Small intestine (tissue), 7 donors: ENCODE data around the gene FGF14. TPM values are rescaled to one million over a fixed set of nuclear protein-coding genes. Genes with fewer than 3 reads are reported as not detected.

Source experiments
- DNase-seq, 2 donors: peaks; one replicate each; pipeline versions ENCODE4 v3.0.0 to v3.0.0-alpha.2; 2013
- FAIRE-seq: peaks from 2 replicates; lab custom pipeline; 2012; peaks lifted over from hg19 to GRCh38; lab: Jason Lieb, UNC
- H3K27ac ChIP-seq, 3 donors: one replicate each; pipeline ENCODE4 v1.5.1; 2013; ENCODE audit warnings: low read length in 2 of 3, mild to moderate bottlenecking in 2 of 3, control low read depth in 1 of 3, inconsistent platforms in 1 of 3, low read depth in 1 of 3, moderate library complexity in 1 of 3
- H3K27me3 ChIP-seq, 3 donors: one replicate each; pipeline ENCODE4 v1.6.1; 2013; ENCODE audit warnings: low read length in 3 of 3, inconsistent platforms in 1 of 3; ENCODE audit not compliant: control insufficient read depth in 3 of 3, insufficient read depth in 3 of 3
- H3K36me3 ChIP-seq, 3 donors: one replicate each; pipeline ENCODE4 v1.6.1; 2013; ENCODE audit warnings: low read length in 3 of 3, inconsistent platforms in 1 of 3, low read depth in 1 of 3, mild to moderate bottlenecking in 1 of 3, moderate library complexity in 1 of 3; ENCODE audit not compliant: control insufficient read depth in 3 of 3, insufficient read depth in 2 of 3
- H3K4me1 ChIP-seq, 3 donors: one replicate each; pipeline ENCODE4 v1.6.1; 2013; ENCODE audit warnings: low read length in 2 of 3, inconsistent platforms in 1 of 3, low read depth in 1 of 3, mild to moderate bottlenecking in 1 of 3, moderate library complexity in 1 of 3; ENCODE audit not compliant: control insufficient read depth in 3 of 3, insufficient read depth in 2 of 3
- H3K4me3 ChIP-seq, 3 donors: one replicate each; pipeline ENCODE4 v1.5.1; 2013; ENCODE audit warnings: low read length in 3 of 3, control low read depth in 1 of 3, inconsistent platforms in 1 of 3, low read depth in 1 of 3, mild to moderate bottlenecking in 1 of 3, moderate library complexity in 1 of 3
- H3K9me3 ChIP-seq, 2 donors: one replicate each; pipeline ENCODE4 v1.6.1; 2013; ENCODE audit warnings: low read depth in 1 of 2, low read length in 1 of 2; ENCODE audit not compliant: control insufficient read depth in 2 of 2, insufficient read depth in 1 of 2
- WGBS, 3 donors: extraction: QIAGEN DNeasy Blood & Tissue Kit; methylation state at CpG; one replicate each; pipeline ENCODE4 v1.1.7; 2013; 5-methylcytosine and 5-hydroxymethylcytosine counted together
- polyA plus RNA-seq, 4 donors: library from polyadenylated mRNA; stranded (reverse) in 3 of 4; unstranded in 1 of 4; fragments of 200-250 nt in 3 of 4; fragments of 120-200 nt in 1 of 4; gene quantifications; one replicate each; pipeline versions ENCODE4 v1.2.1 to v1.2.3, GENCODE V29; 2013
- donor health status: healthy with polysubstance abuse.
- donor health status: control.
- donor health status: control.
- donor health status: Bipolar disorder and iron deficiency.
- donor health status: healthy.

FGF14 gene
- polyA plus RNA-seq, 4 donors = under 0.01 to 0.74 (median 0.31) TPM; not detected in 1

GRCh38 chr13:102276404-102276803 lies 125.4 kb downstream of the FGF14 start:
- no peaks in the 10 kb centered on the region for H3K27me3 ChIP-seq
- no peaks in the 10 kb centered on the region for H3K4me1 ChIP-seq
- FAIRE-seq = no peak
- no peaks in the 10 kb centered on the region for H3K9me3 ChIP-seq
- WGBS, 3 donors = 65 to 80% (median 67%) methylated on average over 1 of the region's 1 CpG
- DNase-seq = no peak
- H3K27ac ChIP-seq = no peak overlapping the region
- no peaks in the 10 kb centered on the region for H3K36me3 ChIP-seq
- no peak overlapping the region for H3K4me3 ChIP-seq

GRCh38 chr13:102275969-102276368 lies 125.9 kb downstream of the FGF14 start:
- Histone ChIP-seq H3K9me3 (no peaks in the 10 kb centered on the region), H3K27me3 (no peaks in the 10 kb centered on the region), H3K4me1 (no peaks in the 10 kb centered on the region), H3K4me3 (no peak overlapping the region), H3K36me3 (no peaks in the 10 kb centered on the region), H3K27ac (no peak overlapping the region)
- no peak for DNase-seq
- 29 to 47% (median 33%) methylated on average over 3 of the region's 3 CpGs for WGBS, 3 donors
- FAIRE-seq = no peak

GRCh38 chr13:102273111-102273510 lies 128.7 kb downstream of the FGF14 start:
- H3K4me3 ChIP-seq = no peak overlapping the region
- H3K36me3 ChIP-seq = no peaks in the 10 kb centered on the region
- H3K9me3 ChIP-seq = no peaks in the 10 kb centered on the region
- H3K27me3 ChIP-seq = no peaks in the 10 kb centered on the region
- no peak for DNase-seq
- no peaks in the 10 kb centered on the region for H3K4me1 ChIP-seq
- WGBS, 3 donors = 68 to 77% (median 76%) methylated on average over 7 of the region's 7 CpGs
- no peak for FAIRE-seq
- no peak overlapping the region for H3K27ac ChIP-seq

GRCh38 chr13:102267191-102267590 lies 134.7 kb downstream of the FGF14 start:
- H3K4me3 ChIP-seq = no peak overlapping the region
- H3K9me3 ChIP-seq = no peaks in the 10 kb centered on the region
- H3K27me3 ChIP-seq = no peaks in the 10 kb centered on the region
- H3K27ac ChIP-seq = no peak overlapping the region
- FAIRE-seq (no peak), DNase-seq (no peak)
- 71 to 86% (median 76%) methylated on average over 1 of the region's 1 CpG for WGBS, 3 donors
- H3K36me3 ChIP-seq = no peaks in the 10 kb centered on the region
- no peaks in the 10 kb centered on the region for H3K4me1 ChIP-seq

GRCh38 chr13:102261809-102262208 lies 140.0 kb downstream of the FGF14 start:
- H3K4me1 ChIP-seq = no peaks in the 10 kb centered on the region
- DNase-seq (no peak), FAIRE-seq (no peak)
- H3K9me3 ChIP-seq = peaks cover 0 to 4% of the 10 kb centered on the region in 2 donors
- no peaks in the 10 kb centered on the region for H3K36me3 ChIP-seq
- WGBS, 3 donors = 43 to 78% (median 48%) methylated on average over 1 of the region's 1 CpG
- no peaks in the 10 kb centered on the region for H3K27me3 ChIP-seq
- no peak overlapping the region for H3K27ac ChIP-seq
- no peak overlapping the region for H3K4me3 ChIP-seq

GRCh38 chr13:102261316-102261715 lies 140.5 kb downstream of the FGF14 start:
- no peak overlapping the region for H3K27ac ChIP-seq
- H3K4me1 ChIP-seq = no peaks in the 10 kb centered on the region
- H3K9me3 ChIP-seq = peaks cover 0 to 4% of the 10 kb centered on the region in 2 donors
- no peaks in the 10 kb centered on the region for H3K27me3 ChIP-seq
- FAIRE-seq (no peak), DNase-seq (no peak)
- WGBS, 3 donors = 79 to 86% (median 82%) methylated on average over 3 of the region's 3 CpGs
- H3K36me3 ChIP-seq = no peaks in the 10 kb centered on the region
- H3K4me3 ChIP-seq = no peak overlapping the region

GRCh38 chr13:102260256-102260655 lies 141.6 kb downstream of the FGF14 start:
- no peak for FAIRE-seq
- WGBS, 3 donors = 75 to 81% (median 79%) methylated on average over 6 of the region's 6 CpGs

GRCh38 chr13:102255409-102255808 lies 146.4 kb downstream of the FGF14 start:
- Histone ChIP-seq H3K27me3 (no peaks in the 10 kb centered on the region), H3K36me3 (no peaks in the 10 kb centered on the region), H3K4me3 (no peak overlapping the region), H3K4me1 (no peaks in the 10 kb centered on the region), H3K9me3 (peaks cover 0 to 4% of the 10 kb centered on the region in 2 donors), H3K27ac (no peak overlapping the region)
- FAIRE-seq (no peak), DNase-seq (no peak)

More at GRCh38 chr13:102260256-102260655, 141.6 kb downstream of the FGF14 start:
- Histone ChIP-seq H3K36me3 (no peaks in the 10 kb centered on the region), H3K9me3 (peaks cover 0 to 4% of the 10 kb centered on the region in 2 donors), H3K27me3 (no peaks in the 10 kb centered on the region), H3K4me1 (no peaks in the 10 kb centered on the region), H3K4me3 (no peak overlapping the region), H3K27ac (no peak overlapping the region)
- DNase-seq = no peak

GRCh38 chr13:102251817-102252216 lies 150.0 kb downstream of the FGF14 start:
- no peak overlapping the region for H3K27ac ChIP-seq
- 79 to 94% (median 91%) methylated on average over 3 of the region's 3 CpGs for WGBS, 3 donors
- no peak for FAIRE-seq
- no peaks in the 10 kb centered on the region for H3K4me1 ChIP-seq
- DNase-seq = no peak
- no peaks in the 10 kb centered on the region for H3K27me3 ChIP-seq
- no peaks in the 10 kb centered on the region for H3K36me3 ChIP-seq
- no peaks in the 10 kb centered on the region for H3K9me3 ChIP-seq
- no peak overlapping the region for H3K4me3 ChIP-seq
